GM18517 (cell line): ENCODE results near the gene ALLC.
"Not testable (repeated sequence)": the region's sequence is repeated elsewhere in the genome, so short reads cannot be mapped to it uniquely, and the experiment has no call there.

ENCODE experiments used
- ATAC-seq: cut with Tn5 transposase; IDR thresholded peaks from one replicate; pipeline ENCODE4 v1.9.1; 2021; ENCODE audit warnings: mild to moderate bottlenecking, moderate library complexity; ENCODE audit not compliant: unreplicated experiment

ALLC gene

DNA sequence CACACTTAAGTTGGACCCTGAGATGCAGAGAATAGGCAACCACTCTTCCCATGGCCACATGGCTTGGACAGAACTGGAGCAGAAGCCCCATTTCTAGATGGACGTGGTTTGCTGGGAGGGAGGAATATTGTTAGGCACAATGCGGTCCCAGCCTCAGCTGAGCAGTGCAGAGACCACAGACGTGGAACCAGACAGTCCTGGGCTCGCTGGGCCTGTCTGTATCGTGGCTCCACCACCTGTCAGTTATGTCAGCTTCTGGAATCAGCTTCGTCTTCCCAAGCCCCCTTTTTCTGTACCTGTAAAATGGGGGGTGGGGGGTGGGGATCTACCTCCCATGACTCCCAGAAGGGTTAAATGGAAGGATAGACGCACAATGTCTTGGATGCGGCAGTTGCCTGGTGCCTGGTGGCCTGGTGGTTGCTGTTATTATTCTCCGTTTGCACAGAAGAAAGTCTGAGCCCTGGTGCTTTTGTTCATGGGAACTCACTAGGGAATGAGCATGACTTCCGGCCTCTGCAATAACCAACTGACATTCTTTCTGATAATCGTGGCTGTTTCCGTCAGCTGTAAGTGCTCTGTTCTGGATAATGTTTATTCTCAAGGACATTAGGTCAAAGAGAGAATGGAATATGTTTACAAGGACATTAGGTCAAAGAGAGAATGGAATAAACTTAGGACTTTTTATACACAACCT lies 31.7 kb upstream of the ALLC start:
- no peak for ATAC-seq

DNA sequence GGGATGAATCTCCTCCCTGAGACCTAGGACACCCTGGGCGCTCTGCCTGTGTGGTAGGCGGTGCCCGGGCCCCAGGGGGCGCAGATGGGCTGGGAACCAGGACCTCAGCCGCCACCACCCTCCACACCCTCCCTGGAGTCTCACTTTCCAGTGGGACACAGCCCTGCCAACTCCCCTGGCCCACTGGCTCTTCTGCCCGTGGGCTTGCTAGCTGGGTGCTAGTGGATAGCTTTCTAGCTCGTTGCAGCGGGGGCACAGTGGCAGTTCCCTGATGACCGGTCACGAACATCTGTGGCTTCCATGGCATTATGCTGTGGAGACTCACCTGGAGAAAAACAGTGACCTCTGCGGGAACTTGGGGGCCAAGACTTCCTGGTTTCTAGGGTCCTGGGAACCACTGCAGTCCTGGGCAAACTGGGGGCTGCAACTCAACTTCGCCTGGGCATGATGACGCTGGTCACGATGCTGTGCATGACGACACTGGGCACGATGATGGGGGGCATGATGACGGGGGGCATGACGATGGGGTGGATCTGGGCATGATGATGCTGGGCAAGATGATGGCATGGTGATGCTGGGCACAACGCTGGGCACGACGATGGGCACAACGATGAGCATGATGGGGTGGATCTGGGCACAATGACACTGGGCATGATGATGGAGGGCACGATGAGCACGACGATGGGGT lies 31.0 kb upstream of the ALLC start:
- no peak for ATAC-seq

DNA sequence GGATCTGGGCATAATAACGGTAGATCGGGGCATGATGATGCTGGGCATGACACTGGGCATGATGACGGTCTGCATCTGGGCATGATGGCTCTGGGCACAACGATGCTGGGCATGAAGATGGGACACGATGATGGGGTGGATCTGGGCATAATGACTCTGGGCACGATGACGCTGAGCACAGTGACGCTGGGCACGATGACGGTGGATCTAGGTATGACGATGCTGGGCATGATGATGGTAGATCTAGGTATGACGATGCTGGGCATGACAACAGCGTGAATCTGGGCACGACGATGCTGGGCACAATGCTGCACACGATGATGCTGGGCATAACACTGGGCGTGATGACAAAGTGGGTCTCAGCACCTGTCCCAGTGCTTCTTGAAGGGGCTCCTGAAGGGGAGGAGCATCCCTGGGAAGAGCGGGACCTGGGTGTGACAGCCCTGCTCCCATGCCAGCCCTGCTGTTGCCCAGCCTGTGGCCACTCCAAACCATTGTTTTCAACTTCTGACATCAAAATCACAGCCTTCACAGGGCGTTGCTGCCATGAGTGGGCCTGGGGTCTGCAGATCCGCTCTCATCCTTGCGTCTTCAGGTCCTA lies 30.4 kb upstream of the ALLC start:
- ATAC-seq = no peak

DNA sequence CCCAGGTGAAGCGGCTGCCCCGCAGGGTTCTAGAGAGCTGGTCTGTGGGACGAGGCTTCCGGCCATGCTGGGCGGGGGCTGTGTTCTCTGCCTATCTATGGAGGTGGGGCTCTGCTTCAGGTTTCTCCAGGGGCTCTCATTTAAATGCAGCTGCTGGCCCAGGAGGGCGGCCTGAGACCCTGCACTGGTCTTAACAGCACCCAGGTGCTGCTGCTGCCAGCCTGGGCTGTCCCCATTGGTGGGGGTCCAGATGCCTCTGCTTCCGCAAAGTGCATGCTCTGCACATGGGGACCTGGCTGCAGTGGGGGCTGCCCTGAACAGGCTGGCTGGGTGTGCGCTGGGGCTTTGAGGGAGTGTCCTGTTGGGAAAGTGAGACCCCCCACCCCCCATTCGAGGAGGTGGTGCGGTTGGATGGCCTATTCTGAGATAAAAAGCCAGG lies 29.7 kb upstream of the ALLC start:
- no peak for ATAC-seq

DNA sequence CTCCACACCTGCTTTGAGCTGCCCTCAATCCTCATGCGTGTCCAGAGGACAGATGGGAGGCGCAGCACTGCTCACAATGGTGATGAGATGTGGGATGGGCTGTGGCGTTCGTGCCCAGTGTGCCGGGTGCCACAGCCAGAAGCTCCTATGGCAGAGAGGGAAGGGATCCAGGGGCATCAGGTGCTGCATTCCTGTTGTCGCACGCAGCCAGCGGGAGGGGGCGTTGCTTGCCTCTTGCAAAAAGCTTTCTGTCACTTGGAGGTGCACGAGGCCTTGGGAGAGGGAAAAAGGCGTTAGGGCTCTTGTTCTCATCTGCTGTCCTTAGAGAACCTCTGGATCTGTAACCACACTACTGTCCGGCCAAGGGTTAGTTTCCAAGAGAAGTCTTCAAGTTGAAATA lies 29.2 kb upstream of the ALLC start:
- no peak for ATAC-seq

DNA sequence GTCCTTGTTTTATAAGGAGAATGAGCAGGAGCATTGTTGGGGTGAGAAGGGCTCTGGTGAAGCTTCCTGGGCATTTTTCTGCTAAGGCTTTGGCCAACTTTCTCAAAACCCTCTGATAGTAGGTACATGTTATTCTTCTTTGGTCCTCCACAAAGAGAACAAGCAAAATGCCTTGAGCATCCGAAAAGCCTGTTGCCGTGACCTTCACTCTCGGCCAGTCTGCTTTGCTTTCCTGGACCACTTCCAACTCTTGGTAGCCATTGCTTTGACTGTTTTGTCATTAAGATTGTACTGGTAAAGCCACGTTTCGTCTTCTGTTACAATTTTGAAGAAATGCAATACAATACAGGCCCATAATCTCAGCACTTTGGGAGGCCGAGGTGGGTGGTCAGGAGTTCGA lies 27.4 kb upstream of the ALLC start:
- no peak for ATAC-seq

DNA sequence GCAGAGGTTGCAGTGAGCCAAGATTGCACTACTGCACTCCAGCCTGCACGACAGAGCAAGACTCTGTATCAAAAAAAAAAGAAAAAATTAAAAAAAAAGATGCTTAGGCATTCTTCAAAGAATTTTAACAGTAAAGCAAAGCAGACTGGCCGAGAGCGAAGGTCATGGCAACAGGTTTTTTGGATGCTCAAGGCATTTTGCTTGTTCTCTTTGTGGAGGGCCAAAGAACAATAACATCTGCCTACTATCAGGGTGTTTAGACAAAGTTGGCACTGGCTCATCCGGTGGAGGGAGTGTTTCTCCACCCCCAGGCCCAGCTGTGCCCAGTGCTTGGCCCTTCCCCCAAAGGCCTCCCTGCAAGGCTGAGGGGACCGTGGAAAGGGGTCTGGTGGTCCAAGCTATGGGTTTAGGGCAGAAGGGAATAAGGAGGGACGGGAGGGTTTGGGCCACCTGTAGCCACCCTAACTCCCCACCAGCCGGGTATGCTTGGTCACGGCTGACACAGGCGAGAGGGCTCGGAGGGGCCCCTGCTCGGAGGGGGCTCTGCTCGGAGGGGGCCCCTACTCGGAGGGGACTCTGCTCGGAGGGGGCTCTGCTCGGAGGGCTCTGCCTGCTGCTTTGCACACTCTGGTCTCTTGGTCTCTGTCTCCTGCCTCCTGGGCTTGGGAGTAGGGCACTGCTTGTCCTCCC lies 26.7 kb upstream of the ALLC start:
- no peak for ATAC-seq

DNA sequence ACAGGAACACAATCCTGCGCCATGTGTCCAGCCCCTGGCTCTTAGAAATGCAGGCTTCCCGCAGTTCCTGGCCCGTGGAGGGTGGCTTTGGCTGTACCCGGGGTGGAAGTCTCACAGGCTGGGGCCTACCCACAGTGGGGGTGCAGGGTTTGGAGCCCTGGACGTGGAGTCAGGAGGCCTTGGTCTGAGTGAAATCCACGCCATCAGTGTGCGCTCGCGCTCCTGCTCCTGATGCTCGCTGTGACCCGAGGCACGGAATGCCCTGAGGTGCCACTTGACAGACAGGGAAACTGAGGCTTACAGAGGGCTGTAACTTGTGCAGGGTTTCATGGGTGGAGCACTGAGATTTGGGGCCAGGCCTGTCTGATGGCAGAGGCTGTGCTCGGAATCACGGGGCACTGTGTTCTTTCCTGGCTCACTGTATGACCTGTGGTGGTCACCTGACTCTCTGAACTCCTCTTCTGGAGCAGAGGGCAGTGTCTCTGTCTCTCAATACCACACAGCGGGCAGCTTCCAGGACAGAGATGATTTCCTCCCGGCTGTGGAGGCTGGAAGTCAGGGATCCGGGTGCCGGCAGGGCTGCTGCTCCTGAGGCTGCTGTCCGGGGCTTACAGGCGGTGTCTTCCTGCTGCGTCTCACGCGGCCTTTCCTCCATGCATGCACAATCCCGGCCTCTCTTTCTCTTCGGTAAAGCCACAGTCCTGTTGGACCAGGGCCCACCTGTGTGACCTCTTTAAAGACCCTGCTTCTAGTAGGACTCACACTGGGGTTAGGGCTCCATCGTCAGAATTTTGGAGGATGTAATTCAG lies 25.9 kb upstream of the ALLC start:
- no peak for ATAC-seq

DNA sequence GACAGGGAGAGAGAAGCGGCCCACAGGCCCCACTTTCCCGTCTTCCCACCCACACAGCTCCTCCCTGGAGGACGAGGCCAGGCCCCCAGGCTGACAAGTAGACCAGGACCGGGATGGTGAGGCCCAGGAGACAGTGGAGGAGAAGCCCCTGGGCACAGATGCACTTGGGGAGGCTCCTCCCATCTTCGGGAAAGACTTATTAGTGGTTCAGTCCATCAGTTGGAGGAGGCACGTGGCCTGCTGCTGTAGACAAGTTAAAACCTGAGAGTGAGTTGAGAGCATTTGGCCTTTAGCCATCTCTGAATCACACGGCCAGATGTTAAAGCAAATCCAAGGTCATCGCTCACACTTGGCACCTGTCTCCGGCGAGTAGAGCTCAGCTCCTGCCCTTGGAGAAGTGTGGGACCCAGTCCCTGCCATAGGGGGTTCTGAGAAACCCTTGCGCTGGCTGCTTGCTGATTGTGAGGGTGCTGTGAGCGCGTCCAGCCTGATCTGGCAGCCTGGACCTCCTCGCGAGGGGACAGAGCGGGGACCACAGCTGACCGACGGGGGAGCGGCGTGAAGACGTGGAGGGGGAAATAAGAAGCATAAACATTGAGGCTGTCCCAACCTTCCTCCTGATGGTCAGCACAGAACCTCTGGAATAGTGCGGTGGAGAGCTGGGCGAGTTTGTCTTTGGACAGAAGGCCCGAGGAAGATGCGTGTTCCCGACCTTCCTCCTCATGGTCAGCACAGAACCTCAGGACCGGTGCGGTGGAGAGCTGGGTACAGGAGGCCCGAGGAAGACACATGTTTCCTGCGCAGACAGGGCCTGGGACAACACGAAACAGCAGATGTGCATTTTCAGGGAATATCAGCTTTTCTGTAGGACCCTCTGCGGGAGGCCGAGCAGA lies 24.7 kb upstream of the ALLC start:
- no peak for ATAC-seq

DNA sequence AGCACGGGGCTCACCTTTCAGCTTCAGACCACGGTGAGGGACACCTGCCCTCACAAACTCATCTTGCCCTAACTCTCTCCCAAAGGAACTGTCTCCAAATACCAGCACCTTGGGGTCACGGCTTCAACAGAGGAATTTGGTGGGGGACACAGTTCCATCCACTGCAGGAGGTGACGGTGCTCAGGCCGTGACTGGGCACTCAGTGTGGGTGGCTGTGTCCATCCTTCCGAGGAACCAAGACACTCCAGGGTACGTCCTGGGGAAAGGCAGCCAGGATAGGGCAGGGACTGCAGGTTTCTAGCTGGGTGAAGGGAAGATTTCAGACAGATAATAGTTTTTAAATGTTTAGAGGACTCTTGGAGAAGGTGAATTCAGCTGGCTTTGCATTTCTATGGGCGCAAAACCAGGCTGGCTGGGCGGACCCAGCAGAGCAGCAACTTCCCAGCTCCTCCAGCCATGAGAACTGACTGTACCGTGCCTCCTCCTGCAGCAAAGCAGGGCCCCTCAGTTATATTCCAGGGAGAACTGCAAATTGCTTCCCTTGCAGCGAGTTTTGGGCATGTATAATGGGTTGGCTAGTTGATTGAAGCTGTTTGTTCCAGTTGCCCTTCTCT lies 23.9 kb upstream of the ALLC start:
- no peak for ATAC-seq

DNA sequence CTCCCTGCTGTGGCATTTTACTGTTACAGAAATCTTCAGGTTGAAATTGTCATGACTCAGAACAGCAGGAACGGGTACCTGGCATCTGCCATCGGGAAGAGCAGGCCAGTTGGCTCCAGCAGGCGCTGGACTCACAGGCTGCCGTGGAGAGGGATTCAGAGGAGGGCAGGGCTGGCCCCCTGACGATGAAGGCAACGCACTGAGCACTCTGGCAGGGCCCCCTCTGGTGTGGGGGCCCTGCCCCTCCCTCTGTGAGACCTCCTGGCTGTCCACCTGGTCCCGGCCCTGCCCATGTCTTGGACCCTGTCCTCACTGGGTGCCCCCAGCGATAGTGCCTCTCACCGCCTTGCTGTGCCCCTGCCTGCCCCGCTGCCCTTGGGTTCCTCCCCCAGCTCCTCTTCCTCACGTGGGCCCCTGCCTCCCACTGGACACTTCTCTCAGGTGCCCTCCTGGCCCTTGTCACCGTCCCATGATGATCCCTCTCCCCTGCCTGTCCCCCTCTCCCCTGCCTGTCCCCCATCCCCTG lies 23.3 kb upstream of the ALLC start:
- ATAC-seq = no peak

DNA sequence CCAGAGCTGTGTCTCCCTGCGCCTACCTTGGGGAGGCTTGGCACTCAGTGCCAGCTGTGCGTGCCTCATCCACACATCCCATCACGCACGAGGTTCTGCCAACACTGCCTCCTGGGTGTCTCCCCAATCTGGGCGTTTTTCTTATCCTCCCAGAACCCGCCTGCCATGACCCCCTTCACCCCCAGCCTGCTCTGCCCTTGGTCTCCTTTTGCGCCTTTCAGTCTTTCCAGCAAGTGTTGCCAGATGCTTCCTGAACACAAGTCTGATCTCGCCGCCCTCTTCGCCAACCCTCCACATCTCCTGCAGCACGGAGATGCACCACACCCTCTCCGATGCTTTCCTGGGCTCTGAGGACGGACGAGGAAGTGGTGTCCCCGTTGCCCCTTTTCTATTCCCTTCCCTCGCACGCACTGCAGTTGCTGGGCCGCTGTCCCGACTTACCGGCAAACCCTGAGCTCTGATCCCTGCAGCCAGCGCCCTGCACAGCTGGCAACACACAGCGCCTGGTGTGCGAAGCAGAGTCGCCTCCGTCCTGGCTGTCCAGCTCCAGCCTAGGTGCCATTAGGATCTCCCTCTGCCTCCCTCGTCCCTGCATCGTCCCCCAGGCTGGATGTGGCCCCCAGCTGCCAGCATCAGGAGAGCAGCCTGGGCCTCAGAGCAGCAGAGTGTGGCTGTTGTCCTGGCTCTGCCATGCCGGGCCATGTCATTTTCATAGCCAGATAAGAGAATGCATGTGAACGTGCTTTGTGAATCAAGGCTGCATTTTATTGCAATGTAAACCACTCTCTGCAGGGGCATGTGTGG lies 22.6 kb upstream of the ALLC start:
- no peak for ATAC-seq

DNA sequence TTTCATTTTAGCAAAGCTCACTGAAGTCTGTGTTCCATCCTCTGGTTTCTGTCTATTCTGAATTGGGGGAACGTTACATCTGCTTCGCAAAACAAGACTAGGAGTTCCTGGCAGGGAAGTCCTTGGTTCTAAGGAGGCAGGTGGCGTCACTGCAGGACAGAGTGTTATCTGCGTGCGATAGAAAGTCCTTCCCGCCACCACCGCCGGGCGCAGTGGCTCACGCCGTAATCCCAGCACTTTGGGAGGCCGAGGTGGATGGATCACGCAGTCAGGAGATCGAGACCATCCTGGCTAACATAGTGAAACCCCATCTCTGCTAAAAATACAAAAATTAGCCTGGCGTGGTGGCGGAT lies 22.0 kb upstream of the ALLC start:
- not testable (repeated sequence) for ATAC-seq

DNA sequence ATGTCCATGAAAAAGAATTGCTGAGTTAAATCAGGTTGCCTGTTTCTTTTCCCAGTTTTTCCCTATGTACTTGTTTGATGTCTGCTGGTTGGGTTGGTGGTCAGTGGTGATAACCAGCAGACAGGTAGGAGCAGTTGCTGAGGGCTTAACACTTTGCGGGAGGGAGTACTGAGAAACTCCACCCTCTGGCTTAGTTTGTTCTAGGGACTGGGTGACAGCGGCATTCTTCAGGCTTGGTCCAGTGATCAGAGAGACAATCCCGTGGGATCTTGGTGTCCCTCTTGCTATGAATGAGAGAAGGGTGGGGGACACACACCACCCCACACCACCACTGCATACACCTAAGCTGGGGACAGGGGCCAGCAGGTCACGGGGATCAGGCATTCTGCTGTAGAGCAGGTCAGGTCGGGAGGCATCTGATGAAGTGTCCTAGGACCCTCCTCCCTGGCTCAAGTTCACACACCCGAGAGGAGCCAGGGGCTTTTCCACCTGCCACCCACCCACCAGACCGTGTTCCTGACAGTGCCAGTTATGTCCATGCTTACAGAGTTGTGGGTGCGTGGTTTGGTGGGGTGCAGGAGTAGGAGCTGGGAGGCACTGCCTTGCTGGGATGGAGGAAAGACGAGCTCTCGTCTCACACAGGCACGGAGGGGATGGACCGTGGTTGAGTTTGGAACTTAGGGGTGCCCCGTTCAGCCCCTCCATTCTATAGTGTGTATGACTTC lies 21.3 kb upstream of the ALLC start:
- no peak for ATAC-seq

DNA sequence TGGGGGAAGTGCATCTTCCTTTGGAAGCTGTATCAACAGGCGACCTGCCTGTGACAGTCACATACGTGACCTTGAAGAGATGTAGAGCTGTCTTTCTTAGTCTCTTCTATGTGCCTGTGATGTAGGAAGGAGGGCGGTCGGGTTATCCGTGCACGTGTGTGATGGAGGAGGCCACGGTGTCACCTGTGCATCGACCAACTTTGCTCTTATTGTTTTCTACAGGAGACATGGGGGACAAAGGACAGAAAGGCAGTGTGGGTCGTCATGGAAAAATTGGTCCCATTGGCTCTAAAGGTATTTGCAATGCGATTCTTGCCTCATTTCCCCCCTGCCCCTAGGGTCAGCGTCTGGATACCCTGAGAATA lies 20.7 kb upstream of the ALLC start:
- ATAC-seq = no peak

DNA sequence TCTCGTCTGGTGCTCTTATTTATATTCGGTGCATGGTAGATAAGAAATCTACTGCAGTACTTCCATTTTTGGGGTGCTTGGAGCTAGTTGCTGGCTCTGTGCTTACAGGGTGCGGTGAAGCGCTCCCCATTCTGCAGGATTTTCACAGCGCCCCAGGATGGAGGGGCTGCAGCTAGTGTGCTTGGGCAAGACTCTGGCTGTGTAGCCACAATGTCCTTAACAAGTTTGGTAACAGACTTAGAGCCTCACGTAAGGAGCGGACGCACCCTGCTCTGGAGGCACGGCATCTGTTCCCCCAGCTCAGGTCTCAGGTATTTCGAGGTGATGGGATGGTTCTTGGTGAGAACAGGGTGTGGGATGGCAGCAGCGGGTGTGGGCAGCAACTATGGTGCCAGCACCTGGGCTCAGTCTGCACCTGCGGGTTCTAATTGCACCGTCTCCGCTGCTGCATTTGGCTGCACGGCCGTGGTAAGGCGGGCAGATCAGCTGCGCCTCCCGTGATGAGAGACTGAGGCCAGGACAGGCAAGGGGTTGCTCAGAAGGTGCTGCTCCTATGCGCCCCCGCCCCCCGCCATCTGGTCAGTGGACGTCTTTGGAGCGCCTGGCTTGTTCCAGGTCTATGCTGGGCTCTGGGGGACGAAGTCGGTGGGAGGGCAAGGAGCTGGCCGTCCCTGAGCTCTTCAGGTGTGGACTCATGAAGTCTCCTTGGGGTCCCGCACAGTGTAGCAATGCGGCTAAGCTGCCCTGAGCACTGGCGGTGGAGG lies 20.1 kb upstream of the ALLC start:
- no peak for ATAC-seq

DNA sequence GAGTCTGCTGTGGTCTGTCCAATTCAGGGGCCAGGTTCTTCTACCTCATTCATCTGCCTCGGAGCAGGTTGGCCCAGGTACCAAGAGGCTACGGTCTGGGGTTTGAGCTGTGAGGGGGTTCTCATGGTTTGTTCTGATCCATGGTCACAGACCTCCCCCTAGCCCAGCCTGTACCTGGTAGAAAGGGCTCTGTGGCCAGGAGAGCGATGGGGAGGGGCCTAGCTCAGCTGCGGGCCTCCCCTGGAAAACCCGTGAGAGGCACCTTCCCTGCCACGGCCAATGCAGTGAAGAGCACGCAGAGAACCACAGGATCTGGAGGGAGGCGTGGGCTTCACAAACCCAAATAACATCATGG lies 19.6 kb upstream of the ALLC start:
- no peak for ATAC-seq
